ENCODE results near the gene KCNJ2. TPM values are rescaled to one million over a fixed set of nuclear protein-coding genes. Genes with fewer than 3 reads are reported as not detected.

The KCNJ2 gene
- total RNA-seq, 1 experiment from 2014 or later = 0.15 TPM

DNA sequence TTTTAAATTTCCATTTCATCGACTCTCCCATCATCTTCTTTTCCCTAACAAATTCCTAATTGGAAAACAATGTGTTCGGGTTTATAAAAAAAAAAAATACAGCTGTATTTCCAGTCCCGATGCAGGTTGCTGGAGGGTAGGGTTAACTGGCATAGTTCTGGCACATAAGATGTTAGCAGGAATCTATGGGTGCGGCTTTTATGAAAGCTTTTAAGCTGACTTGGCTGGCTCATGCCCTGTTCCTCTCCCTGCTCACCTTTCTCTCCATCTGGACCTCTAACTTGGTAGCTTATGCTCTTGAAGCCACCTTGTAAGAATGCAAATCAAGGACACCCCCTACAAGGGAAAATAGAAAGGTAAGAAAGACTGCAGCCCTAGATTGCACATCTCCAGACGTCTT is 33.2 kb upstream of the KCNJ2 start:
- WGBS (ENCODE audit: extremely low coverage, insufficient read length, low lambda C conversion rate) = no CpG with 5 or more reads among the region's 5 CpGs
- Histone ChIP-seq H3K27me3 (ENCODE audit: insufficient read depth, low read length) (no peaks in the 10 kb centered on the region), H2AFZ (ENCODE audit: low read length) (no peak overlapping the region), H3K56ac (ENCODE audit: insufficient read length, low read depth, low read length) (no peak overlapping the region), H3K4me2 (ENCODE audit: insufficient read depth, insufficient read length, low read length) (no peak overlapping the region), H3K23ac (ENCODE audit: insufficient read length, low read depth, low read length) (no peak overlapping the region), H2BK12ac (ENCODE audit: insufficient read length, low read depth, low read length) (no peak overlapping the region), H3K4me1 (ENCODE audit: insufficient read depth, low read length) (no peaks in the 10 kb centered on the region; the same call in 1 of the 2 replicates), H3T11ph (ENCODE audit: low read length) (no peak overlapping the region), H3K23me2 (ENCODE audit: insufficient read length, low read depth, low read length, poor library complexity, severe bottlenecking) (no peaks in the 10 kb centered on the region), H3K4ac (ENCODE audit: low read depth, low read length) (no peak overlapping the region), H4K91ac (ENCODE audit: insufficient read length, low read depth, low read length) (no peak overlapping the region), H3K14ac (ENCODE audit: insufficient read depth, low read length) (no peak overlapping the region), H4K8ac (replicated peaks; ENCODE audit: insufficient read length, low read depth, low read length) (no peak overlapping the region), H3K18ac (ENCODE audit: insufficient read length, low read depth, low read length) (no peak overlapping the region), H3K79me1 (ENCODE audit: insufficient read depth, low read depth, low read length, poor library complexity, severe bottlenecking) (no peaks in the 10 kb centered on the region), H3K79me2 (ENCODE audit: insufficient read depth, low read length) (no peaks in the 10 kb centered on the region), H2AK5ac (ENCODE audit: insufficient read length, low read length) (no peak overlapping the region), H2BK5ac (ENCODE audit: insufficient read length, low read length) (no peak overlapping the region), H2BK20ac (ENCODE audit: low read depth, low read length, poor library complexity, severe bottlenecking) (no peak overlapping the region), H3K9me3 (ENCODE audit: control insufficient read depth, low read depth, low read length) (no peaks in the 10 kb centered on the region), H4K5ac (ENCODE audit: insufficient read length, low read depth, low read length) (no peak overlapping the region), H4K20me1 (ENCODE audit: control insufficient read depth, insufficient read depth, insufficient read length) (no peaks in the 10 kb centered on the region), H2BK15ac (ENCODE audit: low read depth, low read length) (no peak overlapping the region), H2BK120ac (ENCODE audit: low read depth, low read length, poor library complexity, severe bottlenecking) (no peak overlapping the region), H3K9ac (ENCODE audit: extremely low read depth, insufficient read length, low read length) (no peak overlapping the region), H3K27ac (ENCODE audit: insufficient read length, low read depth, low read length) (no peak overlapping the region)
- no peaks in the 10 kb centered on the region; the same call in 1 of the 2 replicates for H3K27me3 Mint-ChIP-seq (ENCODE audit: low read depth)
- H3K4me1 Mint-ChIP-seq = peaks cover 10 to 15% of the 10 kb centered on the region in 2 experiments
- H3K27ac Mint-ChIP-seq = no peak overlapping the region
- TF ChIP-seq, protein P1, sequence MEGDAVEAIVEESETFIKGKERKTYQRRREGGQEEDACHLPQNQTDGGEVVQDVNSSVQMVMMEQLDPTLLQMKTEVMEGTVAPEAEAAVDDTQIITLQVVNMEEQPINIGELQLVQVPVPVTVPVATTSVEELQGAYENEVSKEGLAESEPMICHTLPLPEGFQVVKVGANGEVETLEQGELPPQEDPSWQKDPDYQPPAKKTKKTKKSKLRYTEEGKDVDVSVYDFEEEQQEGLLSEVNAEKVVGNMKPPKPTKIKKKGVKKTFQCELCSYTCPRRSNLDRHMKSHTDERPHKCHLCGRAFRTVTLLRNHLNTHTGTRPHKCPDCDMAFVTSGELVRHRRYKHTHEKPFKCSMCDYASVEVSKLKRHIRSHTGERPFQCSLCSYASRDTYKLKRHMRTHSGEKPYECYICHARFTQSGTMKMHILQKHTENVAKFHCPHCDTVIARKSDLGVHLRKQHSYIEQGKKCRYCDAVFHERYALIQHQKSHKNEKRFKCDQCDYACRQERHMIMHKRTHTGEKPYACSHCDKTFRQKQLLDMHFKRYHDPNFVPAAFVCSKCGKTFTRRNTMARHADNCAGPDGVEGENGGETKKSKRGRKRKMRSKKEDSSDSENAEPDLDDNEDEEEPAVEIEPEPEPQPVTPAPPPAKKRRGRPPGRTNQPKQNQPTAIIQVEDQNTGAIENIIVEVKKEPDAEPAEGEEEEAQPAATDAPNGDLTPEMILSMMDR (conservative IDR thresholded peaks at IDR 0.05) = no peak
- H3K36me3 Mint-ChIP-seq (ENCODE audit: insufficient read depth in 1 of 3, low read depth in 3 of 3) = no peaks in the 10 kb centered on the region
- H3K9me3 Mint-ChIP-seq = no peaks in the 10 kb centered on the region
- DNase-seq = no peak
- H3K4me3 Mint-ChIP-seq = no peak overlapping the region

Data from H9 (cell line).